UCSD-AML1 (cell line): Measurements from ENCODE around the gene SURF4.
A peak's percentile ranks its signal among the peaks of the same experiment; 100 is the strongest.
"Not testable (repeated sequence)": the region's sequence is repeated elsewhere in the genome, so short reads cannot be mapped to it uniquely, and the experiment has no call there.

ENCODE experiments used
- DNase-seq: peaks from one replicate; lab custom pipeline; 2025; ENCODE audit not compliant: unreplicated experiment; lab: John Stamatoyannopoulos, UW

Gene SURF4

DNA sequence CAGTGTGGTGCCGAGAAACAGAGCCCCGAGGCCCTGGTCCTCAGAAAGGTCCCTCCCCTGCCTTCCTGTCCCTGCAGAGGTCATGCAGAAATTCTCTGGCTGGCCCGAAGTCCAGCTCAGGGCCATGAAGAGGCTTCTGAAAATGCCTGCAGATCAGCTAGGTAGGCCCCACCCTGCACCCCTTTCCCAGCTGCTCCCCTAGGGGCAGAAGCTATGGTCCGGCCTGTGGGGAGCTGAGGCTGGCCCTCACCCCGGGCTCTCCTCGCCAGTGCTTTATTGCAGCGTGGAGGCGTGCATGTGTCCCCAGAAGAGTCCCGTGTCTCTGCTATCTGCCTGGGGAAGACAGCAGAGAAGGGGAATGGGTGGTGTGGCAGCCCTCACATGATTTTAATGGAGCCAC is 22.0 kb upstream of the SURF4 start:
- DNase-seq: no peak

DNA sequence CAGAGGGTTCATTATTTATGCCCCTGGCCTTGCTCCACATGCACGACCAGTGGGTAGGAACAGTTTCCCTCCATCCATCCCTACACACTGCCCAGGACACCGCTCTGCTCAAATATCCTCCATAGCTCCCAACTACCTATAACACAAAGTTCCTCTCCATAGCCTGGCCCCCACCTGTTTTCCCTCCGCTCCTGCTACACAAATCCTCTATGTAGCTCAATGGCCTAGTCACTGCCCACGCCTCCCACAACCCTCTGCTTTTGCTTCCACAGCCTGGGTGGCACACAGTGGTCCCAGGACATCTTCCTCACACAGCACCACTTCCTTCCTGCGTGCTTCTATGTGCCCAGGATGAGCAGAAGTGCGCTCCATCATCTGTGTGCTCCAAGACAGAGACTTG is 21.5 kb upstream of the SURF4 start:
- DNase-seq: no peak

- peak; percentile 23 for DNase-seq
Observed at GRCh38 chr9:133396952-133397351, 21.1 kb upstream of the SURF4 start.

- no peak for DNase-seq
Observed at GRCh38 chr9:133394687-133395271, 18.9 kb upstream of the SURF4 start.

DNA sequence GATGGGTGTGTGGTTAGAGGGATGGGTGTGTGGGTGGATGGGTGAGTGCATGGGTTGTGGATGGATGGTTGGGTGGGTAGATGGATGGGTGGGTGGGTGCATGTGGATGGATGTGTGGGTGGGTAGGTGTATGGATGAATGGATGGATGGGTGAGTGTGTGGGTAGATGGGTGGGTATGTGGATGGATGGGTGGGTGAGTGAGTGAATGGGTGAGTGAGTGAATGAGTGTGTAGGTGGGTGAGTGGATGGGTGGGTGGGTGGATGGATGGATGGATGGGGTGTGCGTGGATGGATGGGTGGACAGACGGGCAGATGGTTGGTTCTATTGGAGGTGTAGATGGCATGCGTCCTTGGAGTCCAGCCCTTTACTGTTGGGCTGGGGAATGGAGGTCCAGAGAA is 17.5 kb upstream of the SURF4 start:
- no peak for DNase-seq

DNA sequence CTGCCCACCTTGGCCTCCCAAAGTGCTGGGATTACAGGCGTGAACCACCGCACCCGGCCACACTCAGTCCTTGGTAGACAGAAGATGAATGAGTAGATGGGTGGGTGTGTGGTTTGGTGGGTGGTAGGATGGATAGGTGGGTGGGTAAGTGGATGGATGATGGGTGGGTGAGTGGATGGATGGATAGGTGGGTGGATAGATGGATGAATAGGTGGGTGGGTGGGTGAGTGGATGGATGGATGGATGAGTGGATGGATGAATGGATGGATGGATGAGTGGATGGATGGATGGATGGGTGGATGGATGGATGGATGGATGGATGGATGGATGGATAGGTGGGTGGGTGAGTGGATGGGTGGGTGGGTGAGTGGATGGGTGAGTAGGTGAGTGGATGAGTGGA is 16.4 kb upstream of the SURF4 start:
- DNase-seq: not testable (repeated sequence)

- not testable (repeated sequence) for DNase-seq
Observed at GRCh38 chr9:133391449-133391848, 15.6 kb upstream of the SURF4 start.

- no peak for DNase-seq
Observed at GRCh38 chr9:133390713-133391112, 14.9 kb upstream of the SURF4 start.

GRCh38 chr9:133389562-133389961 is 13.7 kb upstream of the SURF4 start:
- no peak for DNase-seq

DNA sequence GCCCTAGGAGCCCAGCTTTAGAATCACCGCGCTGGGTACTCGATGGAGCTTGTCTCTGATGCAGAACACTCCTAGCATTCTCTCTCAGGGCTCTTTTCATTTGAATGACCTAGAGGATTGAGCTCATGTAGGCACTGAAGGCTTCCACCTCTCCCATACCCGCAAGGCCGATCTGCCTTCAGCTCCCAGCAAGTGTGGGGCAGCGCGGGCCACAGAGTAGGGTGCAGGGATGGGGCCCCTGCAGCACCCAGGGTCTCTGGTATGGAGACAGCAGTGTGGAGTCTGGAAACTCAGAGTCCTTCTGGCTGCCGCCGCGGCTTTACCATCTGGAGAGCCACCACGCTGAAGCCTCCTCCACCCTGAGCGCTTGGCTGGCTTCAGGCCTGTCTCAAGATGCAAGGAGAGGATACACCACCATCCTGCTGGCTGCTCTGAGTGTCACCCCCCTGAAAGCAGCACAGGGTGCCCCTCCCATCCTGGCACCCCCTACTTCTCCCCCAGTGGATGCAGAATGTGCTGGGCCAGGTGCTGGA is 13.2 kb upstream of the SURF4 start:
- no peak for DNase-seq

GRCh38 chr9:133387680-133388079 is 11.8 kb upstream of the SURF4 start:
- DNase-seq: no peak

- no peak for DNase-seq
Observed at GRCh38 chr9:133386338-133386737, 10.5 kb upstream of the SURF4 start.

GRCh38 chr9:133385452-133385851 is 9.6 kb upstream of the SURF4 start:
- no peak for DNase-seq

GRCh38 chr9:133384736-133385321 is 9.0 kb upstream of the SURF4 start:
- DNase-seq: no peak

- DNase-seq: no peak
Observed at GRCh38 chr9:133383438-133383837, 7.6 kb upstream of the SURF4 start.

- DNase-seq: no peak
Observed at GRCh38 chr9:133382507-133383141, 6.8 kb upstream of the SURF4 start.

DNA sequence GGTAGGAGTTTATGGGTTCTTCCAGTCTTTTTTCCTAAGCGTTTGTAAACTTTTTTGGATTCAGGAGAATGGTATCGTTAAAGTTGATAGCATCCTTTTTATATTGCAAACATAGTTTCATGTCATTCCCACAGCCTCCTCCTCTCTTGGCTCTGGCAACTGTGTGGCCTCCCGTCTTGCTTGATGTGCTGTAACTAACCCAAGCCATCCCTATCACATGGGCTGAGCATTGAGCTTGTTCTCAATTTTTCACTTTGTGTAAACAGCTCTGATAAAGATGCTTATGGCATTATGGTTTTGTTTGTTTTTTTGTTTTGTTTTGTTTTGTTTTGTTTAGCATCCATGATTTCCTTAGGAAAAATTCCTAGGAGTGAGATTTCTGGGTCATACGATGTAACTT is 4.9 kb upstream of the SURF4 start:
- no peak for DNase-seq

- no peak for DNase-seq
Observed at GRCh38 chr9:133379153-133380086, 3.6 kb upstream of the SURF4 start.

- DNase-seq: no peak
Observed at GRCh38 chr9:133378408-133378962, 2.6 kb upstream of the SURF4 start.

- DNase-seq: no peak
Observed at GRCh38 chr9:133377721-133378216, 1.9 kb upstream of the SURF4 start.

GRCh38 chr9:133377280-133377679 is 1.4 kb upstream of the SURF4 start:
- DNase-seq: not testable (repeated sequence)
